Ovary (tissue), 9 donors: Measurements from ENCODE around the gene RASA3. TPM values are rescaled to one million over a fixed set of nuclear protein-coding genes. Genes with fewer than 3 reads are reported as not detected.

Experiments
- DNase-seq, 5 donors: peaks; one replicate each; pipeline ENCODE4 v3.0.0-alpha.2; 2019 to 2020
- H3K27ac ChIP-seq, 2 donors: fragments of 200-600 bp; one replicate each; pipeline versions ENCODE4 v1.5.1 to v1.8.0; 2019 to 2022
- H3K27me3 ChIP-seq: fragments of 200-600 bp; one replicate; pipeline ENCODE4 v1.8.0; 2022
- H3K36me3 ChIP-seq: fragments of 200-600 bp; sonication (generic); one replicate; pipeline ENCODE4 v1.5.1; 2019
- H3K4me1 ChIP-seq: one replicate; pipeline ENCODE4 v1.8.1; 2013; ENCODE audit warnings: mild to moderate bottlenecking, moderate library complexity; ENCODE audit not compliant: insufficient read depth
- H3K4me3 ChIP-seq: fragments of 200-600 bp; sonication (generic); one replicate; pipeline ENCODE4 v1.5.1; 2017
- H3K9me3 ChIP-seq, 2 donors: fragments of 200-600 bp in 1 of 2; sonication (generic) in 1 of 2; one replicate each; pipeline versions ENCODE4 v1.5.1 to v1.8.1; 2013 to 2019; ENCODE audit warnings: mild to moderate bottlenecking in 1 of 2, moderate library complexity in 1 of 2
- CTCF ChIP-seq, 3 donors: fragments of 450-650 bp in 2 of 3; fragments of 200-600 bp in 1 of 3; IDR thresholded peaks; one replicate each; pipeline versions ENCODE4 v1.5.1 to v1.8.0; 2016 to 2022; ENCODE audit warnings: antibody characterized with exemption in 3 of 3, mild to moderate bottlenecking in 1 of 3
- EP300 ChIP-seq: sonication (generic); formaldehyde crosslinking; IDR thresholded peaks from one replicate; pipeline ENCODE4 v1.6.1; 2017; ENCODE audit warnings: antibody characterized with exemption
- POLR2A ChIP-seq: fragments of 450-650 bp; IDR thresholded peaks from one replicate; pipeline ENCODE4 v1.6.1; 2017; ENCODE audit warnings: antibody characterized with exemption, mild to moderate bottlenecking, moderate library complexity
- WGBS, 3 donors: extraction: QIAGEN DNeasy Blood & Tissue Kit in 1 of 3; methylation state at CpG; one replicate each; pipeline versions ENCODE4 v1.1.5 to v1.1.7; 2013 to 2017; 5-methylcytosine and 5-hydroxymethylcytosine counted together
- intact Hi-C, 4 donors: fragments of 100-400 bp; cut with DNase I; formaldehyde crosslinking; loops; one replicate each; pipeline versions ENCODE4 v1.11.0 to v1.15.1; 2022 to 2023
- polyA plus RNA-seq, 2 donors: library from polyadenylated mRNA; stranded (reverse); fragments of 200-250 nt in 1 of 2; fragments of 350-450 nt in 1 of 2; fragmentation: Illumina TruSeq in 1 of 2; extraction: RNeasy Lipid Tissue Mini Kit (QIAGEN cat#74804) in 1 of 2; gene quantifications; one replicate each; pipeline ENCODE4 v1.2.3, GENCODE V29; 2013 to 2014
- total RNA-seq, 7 donors: library from RNA; depleted of rRNA in 2 of 7; stranded (reverse); fragments of >200 nt in 2 of 7; fragmentation: NEBNext Ultra II Directional in 3 of 7; extraction: Animal tissue kit (Norgen Biotek cat#: 25700) in 3 of 7; gene quantifications; one replicate each; pipeline versions ENCODE4 v1.1.0 to v1.2.4, GENCODE V29; 2016 to 2023
- donor health status: DM: no; HTN: no; CAD: no; lungs with moderate emphysema.
- donor health status: DM: no; HTN: no; CAD: no.
- donor health status: Bipolar disorder and iron deficiency.
- donor health status: DM: yes; HTN: yes; CAD: no.
- donor health status: DM: no; HTN: no; CAD: no.
- donor health status: DM: yes; HTN: yes; CAD: no.

The RASA3 gene
- total and polyA plus RNA-seq, 9 donors, result 5.4 to 16.9 (median 9.4) TPM

- intact Hi-C loops, result loop anchor here in 1 of 4 donors (5.0 kb wide), 1 partner anchor 49 kb away; no protein-coding TSS in a partner anchor
- H3K27ac ChIP-seq, result no peak overlapping the region
- no peaks in the 10 kb centered on the region for H3K27me3 ChIP-seq
- H3K9me3 ChIP-seq, result no peaks in the 10 kb centered on the region
- no peak for DNase-seq
- TF ChIP-seq POLR2A (no peak), CTCF (IDR thresholded peaks at IDR 0.05) (no peak), EP300 (no peak)
- no peaks in the 10 kb centered on the region for H3K4me1 ChIP-seq
- 83 to 90% (median 85%) methylated on average over 20 of the region's 20 CpGs for WGBS, 3 donors
- no peaks in the 10 kb centered on the region for H3K36me3 ChIP-seq
- no peak overlapping the region for H3K4me3 ChIP-seq
Observed at GRCh38 chr13:113967729-113968462, 164.5 kb downstream of the RASA3 start.

- no peaks in the 10 kb centered on the region for H3K36me3 ChIP-seq
- H3K27me3 ChIP-seq, result no peaks in the 10 kb centered on the region
- no peak overlapping the region for H3K4me3 ChIP-seq
- H3K27ac ChIP-seq, result no peak overlapping the region
- DNase-seq, result no peak
- no peaks in the 10 kb centered on the region for H3K9me3 ChIP-seq
- 86 to 96% (median 94%) methylated on average over 9 of the region's 9 CpGs for WGBS, 3 donors
- intact Hi-C loops, result loop anchor here in 1 of 4 donors (5.0 kb wide), 1 partner anchor 50 kb away; no protein-coding TSS in a partner anchor
- TF ChIP-seq EP300 (no peak), CTCF (IDR thresholded peaks at IDR 0.05) (no peak), POLR2A (no peak)
- H3K4me1 ChIP-seq, result no peaks in the 10 kb centered on the region
Observed at GRCh38 chr13:113967206-113967720, 165.2 kb downstream of the RASA3 start.

- intact Hi-C loops, result loop anchor here in 1 of 4 donors (5.0 kb wide), 1 partner anchor 51 kb away; no protein-coding TSS in a partner anchor
- H3K27me3 ChIP-seq, result no peaks in the 10 kb centered on the region
- WGBS, 3 donors, result 93 to 97% (median 97%) methylated on average over 5 of the region's 5 CpGs
- H3K4me3 ChIP-seq, result no peak overlapping the region
- H3K36me3 ChIP-seq, result no peaks in the 10 kb centered on the region
- H3K27ac ChIP-seq, result no peak overlapping the region
- H3K4me1 ChIP-seq, result no peaks in the 10 kb centered on the region
- no peak for DNase-seq
- no peaks in the 10 kb centered on the region for H3K9me3 ChIP-seq
- no peak for TF ChIP-seq POLR2A
Observed at GRCh38 chr13:113965968-113966884, 166.2 kb downstream of the RASA3 start.

- Histone ChIP-seq H3K9me3 (no peaks in the 10 kb centered on the region), H3K36me3 (no peaks in the 10 kb centered on the region), H3K4me3 (no peak overlapping the region), H3K27me3 (no peaks in the 10 kb centered on the region), H3K4me1 (no peaks in the 10 kb centered on the region), H3K27ac (no peak overlapping the region)
- 94 to 100% (median 98%) methylated on average over 2 of the region's 2 CpGs for WGBS, 3 donors
- intact Hi-C loops, result loop anchor here in 1 of 4 donors (5.0 kb wide), 1 partner anchor 52 kb away; no protein-coding TSS in a partner anchor
- DNase-seq, result no peak
- TF ChIP-seq CTCF (IDR thresholded peaks at IDR 0.05) (no peak), POLR2A (no peak), EP300 (no peak)
Observed at GRCh38 chr13:113965383-113965874, 167.0 kb downstream of the RASA3 start.
